ENCODE measurements around the gene UGT3A1. TPM values are rescaled to one million over a fixed set of nuclear protein-coding genes. Genes with fewer than 3 reads are reported as not detected.

Gene UGT3A1
- total and polyA plus RNA-seq, 5 donors, result not detected

DNA sequence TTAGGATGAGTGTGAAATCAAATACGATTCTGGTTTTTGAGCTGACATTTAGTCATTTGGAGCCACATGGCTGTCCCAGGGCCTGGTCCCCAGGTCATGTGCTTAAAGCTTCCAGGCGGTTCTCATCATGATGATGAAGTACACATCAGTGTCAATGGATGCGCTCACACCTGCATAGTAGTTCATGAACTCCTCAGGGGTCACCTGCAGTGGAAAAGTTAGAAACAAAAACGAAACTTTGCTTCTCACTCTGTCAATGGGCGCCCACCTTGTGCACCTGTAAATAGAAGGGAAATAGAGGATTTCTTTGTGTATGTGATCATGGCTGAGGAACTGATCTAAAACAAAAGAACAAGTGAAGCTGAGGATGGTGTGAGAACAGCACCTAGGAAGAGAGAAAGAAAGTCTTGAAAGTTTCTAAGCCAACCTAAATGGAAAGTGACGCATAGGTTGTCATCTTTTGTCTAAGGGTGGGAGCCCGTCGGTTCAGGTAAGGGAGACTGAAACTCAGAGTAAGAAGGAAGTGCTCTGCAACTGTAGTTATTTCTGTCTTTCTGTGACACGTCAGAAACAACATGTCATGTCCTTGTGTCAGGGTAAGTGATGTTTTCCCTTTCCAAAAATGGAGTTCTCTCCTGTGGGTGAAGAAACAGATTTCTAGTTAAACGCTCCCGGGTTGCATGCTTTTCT is 86.6 kb downstream of the UGT3A1 start:
- peaks cover 6% of the 10 kb centered on the region for H3K9me3 ChIP-seq (ENCODE audit: control insufficient read depth, low read length)
- intact Hi-C loops (cut with DNase I), result no loop called here
- DNase-seq, result no peak
- 74% methylated on average over 11 of the region's 11 CpGs for WGBS
- ATAC-seq, result no peak
- H3K27ac ChIP-seq (ENCODE audit: low read length), result no peak overlapping the region
- no peaks in the 10 kb centered on the region for H3K4me1 ChIP-seq (ENCODE audit: control insufficient read depth, insufficient read depth, low read length)
- H3K27me3 ChIP-seq (ENCODE audit: control insufficient read depth, insufficient read depth), result no peaks in the 10 kb centered on the region
- H3K4me3 ChIP-seq (ENCODE audit: low read length), result no peak overlapping the region

DNA sequence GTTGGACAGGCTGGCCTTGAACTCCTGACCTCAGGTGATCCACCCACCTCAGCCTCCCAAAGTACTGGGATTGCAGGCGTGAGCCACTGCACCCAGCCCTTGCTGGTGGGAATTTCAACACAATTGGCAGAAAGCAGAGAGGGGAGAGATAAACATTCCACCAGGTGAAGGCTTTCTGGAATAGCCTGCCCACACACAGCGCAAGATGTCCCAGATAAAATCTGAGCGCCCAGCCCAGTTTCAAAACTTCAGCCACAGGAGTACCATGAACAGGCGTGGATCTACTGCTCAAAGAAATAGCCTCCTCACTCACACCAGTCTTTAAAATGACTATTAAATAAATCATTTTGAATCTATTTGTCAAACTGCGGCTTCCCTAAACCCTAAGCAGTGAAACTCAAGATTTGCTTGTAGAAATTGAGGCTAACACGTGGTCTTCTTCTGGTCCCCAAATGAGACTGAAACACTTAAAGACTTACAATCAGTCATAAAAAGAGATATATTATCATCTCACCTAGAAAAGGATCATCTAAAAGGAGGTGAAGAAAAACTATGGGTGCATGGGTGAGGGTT is 87.5 kb downstream of the UGT3A1 start:
- DNase-seq (no peak), ATAC-seq (no peak)
- 92% methylated on average over 6 of the region's 6 CpGs for WGBS
- no peaks in the 10 kb centered on the region for H3K27me3 ChIP-seq (ENCODE audit: control insufficient read depth, insufficient read depth)
- H3K4me3 ChIP-seq (ENCODE audit: low read length), result no peak overlapping the region
- H3K4me1 ChIP-seq (ENCODE audit: control insufficient read depth, insufficient read depth, low read length), result no peaks in the 10 kb centered on the region
- no peak overlapping the region for H3K27ac ChIP-seq (ENCODE audit: low read length)
- H3K9me3 ChIP-seq (ENCODE audit: control insufficient read depth, low read length), result peaks cover 6% of the 10 kb centered on the region
- intact Hi-C loops (cut with DNase I), result no loop called here

DNA sequence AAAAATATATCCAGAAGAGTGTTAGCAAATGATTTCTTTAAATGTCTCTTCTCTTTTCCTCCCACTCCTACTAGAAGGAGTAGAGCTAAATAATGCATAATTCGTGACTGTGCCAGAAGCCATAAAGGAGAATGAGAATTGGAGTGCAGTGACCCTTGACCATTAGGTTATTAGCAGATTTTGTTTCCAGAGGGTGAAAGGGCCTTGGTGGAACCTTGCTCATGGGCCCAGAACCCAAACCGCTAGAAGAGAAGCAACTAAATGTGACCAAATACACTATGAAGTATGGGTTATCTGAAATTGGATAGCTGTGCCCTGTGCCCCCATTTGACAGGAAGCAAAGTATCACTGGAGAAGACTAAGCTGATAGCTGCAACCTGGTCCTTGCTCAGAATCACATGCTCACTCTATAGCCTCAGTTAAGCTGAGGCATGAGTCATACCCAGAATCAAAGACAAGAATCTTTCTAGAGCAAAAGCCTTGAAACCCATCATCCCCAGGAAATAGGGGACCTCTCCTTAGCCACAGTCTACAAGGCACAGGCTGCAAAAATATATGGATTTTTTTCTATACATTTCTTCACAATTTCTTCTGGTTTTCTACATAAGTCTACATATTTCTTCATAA is 89.0 kb downstream of the UGT3A1 start:
- Histone ChIP-seq H3K27ac (ENCODE audit: low read length) (no peak overlapping the region), H3K9me3 (ENCODE audit: control insufficient read depth, low read length) (peaks cover 6% of the 10 kb centered on the region), H3K4me3 (ENCODE audit: low read length) (no peak overlapping the region), H3K4me1 (ENCODE audit: control insufficient read depth, insufficient read depth, low read length) (no peaks in the 10 kb centered on the region), H3K27me3 (ENCODE audit: control insufficient read depth, insufficient read depth) (no peaks in the 10 kb centered on the region)
- intact Hi-C loops (cut with DNase I), result no loop called here
- DNase-seq (no peak), ATAC-seq (no peak)
- WGBS, result 80% methylated on average over 2 of the region's 2 CpGs

Other genes with a start within 250 kb of the UGT3A1 start
- gene IL7R, start 134.5 kb downstream of the UGT3A1 start, total RNA-seq, result 1 to 10 TPM in 3 of 4 donors, under 1 TPM in 1; 0.34 to 3.6 (median 1.8) TPM
- gene IL7R, start 134.5 kb downstream of the UGT3A1 start, polyA plus RNA-seq, result 0.68 TPM
- gene CAPSL, start 52.8 kb downstream of the UGT3A1 start, total RNA-seq, result not detected
- not detected for gene CAPSL, start 52.8 kb downstream of the UGT3A1 start, polyA plus RNA-seq
- gene UGT3A2, start 75.5 kb upstream of the UGT3A1 start, total RNA-seq, result not detected
- gene UGT3A2, start 75.5 kb upstream of the UGT3A1 start, polyA plus RNA-seq, result 0.05 TPM
- 10 to 100 TPM; 10.9 to 13.7 (median 13.0) TPM for gene LMBRD2, start 160.5 kb upstream of the UGT3A1 start, total RNA-seq
- gene LMBRD2, start 160.5 kb upstream of the UGT3A1 start, polyA plus RNA-seq, result 4.2 TPM
- 1 to 10 TPM; 6.5 to 7.9 (median 7.1) TPM for gene SKP2, start 160.7 kb upstream of the UGT3A1 start, total RNA-seq
- 1.9 TPM for gene SKP2, start 160.7 kb upstream of the UGT3A1 start, polyA plus RNA-seq